Stimulated activated CD4-positive, alpha-beta T cell treated with anti-CD3 and anti-CD28 coated beads, TNF-alpha, amount 100 ng/mL, for 48 hours (primary cell): ENCODE results near the gene ACTN4.

Source experiments
- DNase-seq, 3 donors: peaks; one replicate each; pipeline ENCODE4 v3.0.0-alpha.2; 2020; ENCODE audit warnings: low read depth in 3 of 3

The ACTN4 gene

GRCh38 chr19:38695832-38696728, 48.6 kb downstream of the ACTN4 start:
- no peak for DNase-seq

GRCh38 chr19:38696729-38697055, 49.2 kb downstream of the ACTN4 start:
- DNase-seq, result no peak

GRCh38 chr19:38697197-38697596, 49.7 kb downstream of the ACTN4 start:
- no peak for DNase-seq

- no peak for DNase-seq
Measured at GRCh38 chr19:38697641-38698071, 50.2 kb downstream of the ACTN4 start.

- DNase-seq, result no peak
Measured at GRCh38 chr19:38698225-38699026, 51.0 kb downstream of the ACTN4 start.

- DNase-seq, result no peak
Measured at GRCh38 chr19:38699027-38699346, 51.5 kb downstream of the ACTN4 start.

- DNase-seq, result no peak
Measured at GRCh38 chr19:38699647-38700349, 52.3 kb downstream of the ACTN4 start.

- no peak for DNase-seq
Measured at GRCh38 chr19:38700350-38700901, 53.0 kb downstream of the ACTN4 start.

- no peak for DNase-seq
Measured at GRCh38 chr19:38700902-38701454, 53.5 kb downstream of the ACTN4 start.

- DNase-seq, result no peak
Measured at GRCh38 chr19:38701455-38702063, 54.1 kb downstream of the ACTN4 start.

GRCh38 chr19:38702278-38702677, 54.8 kb downstream of the ACTN4 start:
- no peak for DNase-seq

- no peak for DNase-seq
Measured at GRCh38 chr19:38703509-38703908, 56.1 kb downstream of the ACTN4 start.

GRCh38 chr19:38704488-38705026, 57.1 kb downstream of the ACTN4 start:
- no peak for DNase-seq

- no peak for DNase-seq
Measured at GRCh38 chr19:38705197-38706019, 58.0 kb downstream of the ACTN4 start.

- DNase-seq, result no peak
Measured at GRCh38 chr19:38706792-38707511, 59.5 kb downstream of the ACTN4 start.

- no peak for DNase-seq
Measured at GRCh38 chr19:38707512-38708114, 60.2 kb downstream of the ACTN4 start.

GRCh38 chr19:38708413-38709024, 61.1 kb downstream of the ACTN4 start:
- no peak for DNase-seq

GRCh38 chr19:38709119-38709518, 61.7 kb downstream of the ACTN4 start:
- no peak for DNase-seq
